ENCODE results near the gene PLAAT2. TPM values are rescaled to one million over a fixed set of nuclear protein-coding genes. Genes with fewer than 3 reads are reported as not detected.

The PLAAT2 gene
- total RNA-seq, 2 donors from 2014 or later, result 2.6 TPM; not detected in 1

GRCh38 chr11:63574856-63575602, 11.8 kb upstream of the PLAAT2 start:
- WGBS, result 36% methylated on average over 10 of the region's 10 CpGs
- Histone ChIP-seq H3K27me3 (replicated peaks; ENCODE audit: insufficient read depth) (no peaks in the 10 kb centered on the region), H3K9me3 (no peaks in the 10 kb centered on the region), H3K4me3 (peak overlapping the region; percentile 13 to 23), H3K27ac (peak overlapping the region; percentile 62 to 71), H3K4me1 (replicated peaks) (peaks cover 2% of the 10 kb centered on the region), H3K36me3 (no peaks in the 10 kb centered on the region)
- intact Hi-C loops (cut with DNase I), result loop anchor here (2.0 kb wide), 1 partner anchor 38 kb away; the partner anchor contains the start of gene PLAAT4
- TF ChIP-seq CTCF (IDR thresholded peaks at IDR 0.05) (no peak), POLR2AphosphoS5 (IDR thresholded peaks at IDR 0.05) (peak; percentile 5)
- no peak for DNase-seq (ENCODE audit: low spot score)

DNA sequence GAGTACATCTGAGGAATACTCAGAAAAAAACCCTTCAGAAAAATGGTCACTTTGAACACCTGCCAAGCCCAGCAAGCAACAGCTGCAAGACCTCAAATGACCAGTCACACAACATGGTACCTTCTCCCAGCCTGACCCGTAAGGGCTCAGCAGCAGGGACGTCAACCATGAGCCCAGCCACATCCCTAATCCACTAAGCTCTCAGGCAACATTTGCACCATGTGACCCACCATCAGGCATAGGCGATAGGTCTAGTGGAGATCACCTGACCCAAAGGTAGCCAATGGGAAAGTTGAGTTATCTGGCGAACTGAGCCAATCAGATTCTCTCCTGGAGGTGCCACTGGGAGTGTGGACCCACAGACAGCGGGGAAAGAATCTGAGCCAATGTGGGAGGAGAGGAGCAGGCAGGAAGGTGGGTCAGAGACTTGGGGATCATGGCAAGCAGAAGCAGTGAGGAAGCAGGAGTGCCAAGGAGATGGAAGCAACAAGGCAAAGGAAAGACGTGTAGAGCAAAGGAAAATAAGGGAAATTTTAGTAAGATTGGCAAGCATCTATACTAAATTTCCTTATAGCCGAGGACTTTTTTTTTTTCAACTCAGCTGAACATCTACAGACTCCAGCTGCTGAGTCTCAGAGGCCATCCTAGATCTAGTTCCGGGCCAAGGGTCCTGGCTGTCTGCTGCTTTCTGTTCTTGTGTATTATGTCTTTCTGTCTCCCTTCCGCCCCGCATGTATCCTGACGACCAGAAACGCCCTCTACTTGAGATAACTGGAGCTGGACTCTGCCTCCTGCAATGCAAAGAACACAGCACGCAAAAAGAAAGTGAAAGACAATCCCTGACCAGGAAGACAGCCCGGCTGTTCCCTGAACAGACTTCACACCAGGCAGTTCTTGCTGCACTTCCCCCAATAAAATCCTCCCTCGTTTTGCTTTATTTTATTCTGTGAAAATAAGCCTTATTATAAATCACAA, 11.0 kb upstream of the PLAAT2 start:
- Histone ChIP-seq H3K27ac (peak overlapping the region; percentile 62 to 71), H3K36me3 (no peaks in the 10 kb centered on the region), H3K4me1 (replicated peaks) (peaks cover 2% of the 10 kb centered on the region), H3K27me3 (replicated peaks; ENCODE audit: insufficient read depth) (no peaks in the 10 kb centered on the region), H3K4me3 (peak overlapping the region; percentile 13 to 23), H3K9me3 (no peaks in the 10 kb centered on the region)
- peak; percentile 67 for DNase-seq (ENCODE audit: low spot score)
- 33% methylated on average over 15 of the region's 15 CpGs for WGBS
- intact Hi-C loops (cut with DNase I), result loop anchor here (2.0 kb wide), 1 partner anchor 37 kb away; the partner anchor contains the start of gene PLAAT4
- peak; percentile 62 for TF ChIP-seq POLR2AphosphoS5 (IDR thresholded peaks at IDR 0.05)
- peak in 1 of 4 experiments; percentile 8 for TF ChIP-seq CTCF (IDR thresholded peaks at IDR 0.05)
- no peak for TF ChIP-seq POLR2A (IDR thresholded peaks at IDR 0.05)

DNA sequence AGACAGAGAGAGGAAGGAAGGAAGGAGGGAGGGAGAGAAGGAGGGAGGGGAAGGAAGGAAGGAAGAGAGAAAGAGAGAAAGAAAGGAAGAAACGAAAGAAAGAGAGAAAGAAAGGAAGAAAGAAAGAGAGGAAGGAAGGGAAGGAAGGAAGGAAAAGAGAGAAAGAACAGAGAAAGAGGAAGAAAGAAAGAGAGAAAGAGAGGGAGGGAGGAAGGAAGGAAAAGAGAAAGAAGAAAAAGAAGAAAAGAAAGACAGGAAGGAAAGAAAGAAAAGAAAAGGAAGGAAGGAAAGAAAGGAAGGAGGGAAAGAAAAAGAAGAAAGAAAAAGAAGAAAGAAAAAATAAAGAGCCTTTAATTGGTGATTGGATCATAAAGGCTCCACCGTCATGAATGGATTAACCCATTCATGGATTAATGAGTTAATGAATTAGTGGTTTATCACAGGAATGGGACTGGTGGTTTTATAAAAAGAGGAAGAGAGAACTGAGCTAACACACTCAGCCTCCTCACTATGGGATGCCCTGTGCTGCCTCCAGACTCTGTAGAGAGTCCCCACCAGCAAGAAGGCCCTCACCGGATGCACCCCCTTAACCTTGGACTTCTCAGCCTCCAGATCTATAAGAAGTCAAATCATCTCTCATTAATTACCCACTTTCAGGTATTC, 9.0 kb upstream of the PLAAT2 start:
- 45% methylated on average over 3 of the region's 3 CpGs for WGBS
- Histone ChIP-seq H3K9me3 (no peaks in the 10 kb centered on the region), H3K4me3 (no peak overlapping the region), H3K4me1 (replicated peaks) (peaks cover 2% of the 10 kb centered on the region), H3K27me3 (replicated peaks; ENCODE audit: insufficient read depth) (no peaks in the 10 kb centered on the region), H3K27ac (no peak overlapping the region), H3K36me3 (no peaks in the 10 kb centered on the region)
- intact Hi-C loops (cut with DNase I), result no loop called here
- no peak for TF ChIP-seq POLR2A (IDR thresholded peaks at IDR 0.05)
- no peak for TF ChIP-seq POLR2AphosphoS5 (IDR thresholded peaks at IDR 0.05)
- no peak for TF ChIP-seq CTCF (IDR thresholded peaks at IDR 0.05)
- DNase-seq (ENCODE audit: low spot score), result no peak

DNA sequence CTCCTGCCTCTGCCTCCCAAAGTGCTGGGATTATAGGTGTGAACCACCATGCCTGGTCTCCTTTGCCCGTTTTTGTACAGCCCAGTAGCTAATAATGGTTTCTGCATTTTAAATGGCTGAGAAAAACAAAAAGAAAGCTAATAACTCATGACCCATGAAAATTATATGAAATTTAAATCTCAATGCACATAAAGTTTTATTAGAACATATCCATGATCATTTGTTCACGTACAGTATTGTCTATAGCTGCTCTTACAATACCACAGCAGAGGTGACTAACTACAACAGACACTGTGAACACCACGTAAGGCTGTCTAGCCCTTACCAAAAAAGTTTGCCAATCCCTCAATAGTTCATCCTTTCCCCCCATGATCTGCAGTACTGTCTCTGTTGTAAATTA, 6.4 kb upstream of the PLAAT2 start:
- WGBS, result 91% methylated on average over 3 of the region's 3 CpGs
- TF ChIP-seq POLR2A (IDR thresholded peaks at IDR 0.05) (no peak), POLR2AphosphoS5 (IDR thresholded peaks at IDR 0.05) (no peak), CTCF (IDR thresholded peaks at IDR 0.05) (no peak)
- H3K9me3 ChIP-seq, result no peaks in the 10 kb centered on the region
- H3K4me3 ChIP-seq, result no peak overlapping the region
- intact Hi-C loops (cut with DNase I), result no loop called here
- DNase-seq (ENCODE audit: low spot score), result no peak
- no peak overlapping the region for H3K27ac ChIP-seq
- no peaks in the 10 kb centered on the region for H3K27me3 ChIP-seq (replicated peaks; ENCODE audit: insufficient read depth)
- no peaks in the 10 kb centered on the region for H3K4me1 ChIP-seq (replicated peaks)
- H3K36me3 ChIP-seq, result no peaks in the 10 kb centered on the region

Measured in prostate gland (tissue), 2 donors.